Lung (tissue), 4 donors: Measurements from ENCODE around the gene TMSB15B. TPM values are rescaled to one million over a fixed set of nuclear protein-coding genes. Genes with fewer than 3 reads are reported as not detected.

Source experiments
- polyA plus RNA-seq, 2 donors: library from polyadenylated mRNA; stranded (reverse); fragments of 200-250 nt; gene quantifications; one replicate each; pipeline ENCODE4 v1.2.1, GENCODE V29; 2013
- total RNA-seq, 2 donors: library from RNA; depleted of rRNA in 1 of 2; stranded (reverse); fragments of >200 nt in 1 of 2; gene quantifications; one replicate each; pipeline ENCODE4 v1.2.1, GENCODE V29; 2014 to 2021
- donor health status: Bipolar disorder and iron deficiency.
- donor health status: healthy.
- donor health status: DM: yes; HTN: yes; CAD: no.

TMSB15B gene
- total and polyA plus RNA-seq, 4 donors: 1.2 to 6.2 (median 2.5) TPM

Other genes starting within 250 kb of the TMSB15B start
- gene PLP1, start 185.8 kb upstream of the TMSB15B start, total RNA-seq: 1 to 10 TPM in 1 of 2 donors, under 1 TPM in 1; 0.52 to 9.3 TPM
- under 1 TPM; 0.06 to 0.15 TPM for gene PLP1, start 185.8 kb upstream of the TMSB15B start, polyA plus RNA-seq
- gene RAB9B, start 130.4 kb upstream of the TMSB15B start, total RNA-seq: 1 to 10 TPM in 1 of 2 donors, under 1 TPM in 1; 0.58 to 3.3 TPM
- under 1 TPM; 0.16 to 0.33 TPM for gene RAB9B, start 130.4 kb upstream of the TMSB15B start, polyA plus RNA-seq
- gene H2BW1, start 51.1 kb downstream of the TMSB15B start, total RNA-seq: not detected
- not detected for gene H2BW1, start 51.1 kb downstream of the TMSB15B start, polyA plus RNA-seq
- not detected for gene H2BW2, start 77.3 kb downstream of the TMSB15B start, total RNA-seq
- not detected for gene H2BW2, start 77.3 kb downstream of the TMSB15B start, polyA plus RNA-seq
- 10 to 100 TPM in 1 of 2 donors, under 1 TPM in 1; 0.86 to 12.3 TPM for gene TMSB15C, start 113.6 kb downstream of the TMSB15B start, total RNA-seq
- under 1 TPM; 0.26 to 0.61 TPM for gene TMSB15C, start 113.6 kb downstream of the TMSB15B start, polyA plus RNA-seq
- 1 to 10 TPM in 1 of 2 donors, under 1 TPM in 1; 0.52 to 1.1 TPM for gene ZCCHC18, start 149.9 kb downstream of the TMSB15B start, total RNA-seq
- gene ZCCHC18, start 149.9 kb downstream of the TMSB15B start, polyA plus RNA-seq: under 1 TPM; 0.24 to 0.55 TPM
- gene SLC25A53, start 194.4 kb downstream of the TMSB15B start, total RNA-seq: 10 to 100 TPM in 1 of 2 donors, 1 to 10 TPM in 1; 6.2 to 29.4 TPM
- gene SLC25A53, start 194.4 kb downstream of the TMSB15B start, polyA plus RNA-seq: 1 to 10 TPM; 4.8 to 5.7 TPM
- 10 to 100 TPM; 15.1 to 30.5 TPM for gene FAM199X, start 203.8 kb downstream of the TMSB15B start, total RNA-seq
- gene FAM199X, start 203.8 kb downstream of the TMSB15B start, polyA plus RNA-seq: 1 to 10 TPM; 7.5 to 8.6 TPM